GM06990 (cell line): ENCODE results near the gene RCAN3.

ENCODE experiments used
- DNase-seq: peaks from one replicate; pipeline ENCODE4 v3.0.0-alpha.2; 2011; ENCODE audit not compliant: insufficient read length; ENCODE audit errors: extremely low read depth
- H3K27me3 ChIP-seq: replicated peaks from 2 replicates; pipeline ENCODE4 v1.6.0; 2011; ENCODE audit warnings: low read length; ENCODE audit not compliant: control insufficient read depth, insufficient read depth
- H3K36me3 ChIP-seq: 2 replicates; pipeline ENCODE4 v1.5.1; 2011; ENCODE audit warnings: low read length; ENCODE audit not compliant: control insufficient read depth, insufficient read depth
- H3K4me3 ChIP-seq: replicated peaks from 2 replicates; pipeline ENCODE4 v1.5.1; 2011; ENCODE audit warnings: low read depth, mild to moderate bottlenecking, control low read depth, low read length
- CTCF ChIP-seq: IDR thresholded peaks from 2 replicates; pipeline ENCODE4 v1.5.1; 2011; ENCODE audit warnings: low read length, control low read depth, mild to moderate bottlenecking, inconsistent platforms; ENCODE audit not compliant: insufficient read depth, poor library complexity, severe bottlenecking

Gene RCAN3

DNA sequence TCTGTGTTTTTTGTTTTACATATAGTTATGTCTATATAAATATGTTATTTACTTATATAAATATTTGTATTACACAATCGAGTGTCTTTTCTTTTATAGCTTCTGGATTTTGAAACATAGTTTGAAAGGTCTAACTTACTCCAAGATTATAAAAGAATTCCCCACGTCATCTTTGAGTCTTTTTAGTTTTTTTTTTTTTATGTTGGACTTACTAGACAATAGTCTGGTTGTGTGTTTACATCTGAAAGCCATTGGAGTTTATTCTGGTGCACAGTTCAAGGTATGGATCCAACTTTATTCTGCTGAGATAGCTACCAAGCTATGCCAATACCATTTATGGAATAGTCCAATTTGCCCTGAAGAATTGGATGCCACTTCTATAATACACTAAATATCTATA, 26.1 kb upstream of the RCAN3 start:
- Histone ChIP-seq H3K36me3 (no peaks in the 10 kb centered on the region), H3K27me3 (no peaks in the 10 kb centered on the region), H3K4me3 (no peak overlapping the region)
- no peak for TF ChIP-seq CTCF
- DNase-seq: no peak

- no peaks in the 10 kb centered on the region for H3K27me3 ChIP-seq
- DNase-seq: no peak
- TF ChIP-seq CTCF: no peak
- H3K36me3 ChIP-seq: no peaks in the 10 kb centered on the region
- no peak overlapping the region for H3K4me3 ChIP-seq
Measured at GRCh38 chr1:24477309-24477708, 25.3 kb upstream of the RCAN3 start.

DNA sequence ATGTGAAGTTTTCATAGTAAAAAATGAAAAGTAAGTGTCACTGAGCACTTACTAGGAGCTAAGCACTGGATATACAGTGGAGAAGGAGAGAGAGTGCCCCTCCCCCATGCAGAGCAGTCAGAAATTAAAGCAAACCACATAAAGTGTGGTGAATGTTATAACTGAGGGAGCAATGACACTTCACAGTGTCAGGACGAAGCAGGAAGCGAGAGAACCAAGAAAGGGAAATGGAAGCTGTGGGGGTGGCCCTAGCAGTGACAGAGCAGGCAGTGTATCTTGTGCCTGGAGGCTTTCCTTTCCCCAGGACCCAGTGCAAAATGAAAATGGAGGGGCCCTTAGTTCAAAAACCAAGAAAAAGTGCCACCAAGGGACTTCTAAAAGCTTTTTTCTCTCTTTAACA, 21.5 kb upstream of the RCAN3 start:
- H3K36me3 ChIP-seq: no peaks in the 10 kb centered on the region
- no peak for TF ChIP-seq CTCF
- DNase-seq: no peak
- no peak overlapping the region for H3K4me3 ChIP-seq
- no peaks in the 10 kb centered on the region for H3K27me3 ChIP-seq

DNA sequence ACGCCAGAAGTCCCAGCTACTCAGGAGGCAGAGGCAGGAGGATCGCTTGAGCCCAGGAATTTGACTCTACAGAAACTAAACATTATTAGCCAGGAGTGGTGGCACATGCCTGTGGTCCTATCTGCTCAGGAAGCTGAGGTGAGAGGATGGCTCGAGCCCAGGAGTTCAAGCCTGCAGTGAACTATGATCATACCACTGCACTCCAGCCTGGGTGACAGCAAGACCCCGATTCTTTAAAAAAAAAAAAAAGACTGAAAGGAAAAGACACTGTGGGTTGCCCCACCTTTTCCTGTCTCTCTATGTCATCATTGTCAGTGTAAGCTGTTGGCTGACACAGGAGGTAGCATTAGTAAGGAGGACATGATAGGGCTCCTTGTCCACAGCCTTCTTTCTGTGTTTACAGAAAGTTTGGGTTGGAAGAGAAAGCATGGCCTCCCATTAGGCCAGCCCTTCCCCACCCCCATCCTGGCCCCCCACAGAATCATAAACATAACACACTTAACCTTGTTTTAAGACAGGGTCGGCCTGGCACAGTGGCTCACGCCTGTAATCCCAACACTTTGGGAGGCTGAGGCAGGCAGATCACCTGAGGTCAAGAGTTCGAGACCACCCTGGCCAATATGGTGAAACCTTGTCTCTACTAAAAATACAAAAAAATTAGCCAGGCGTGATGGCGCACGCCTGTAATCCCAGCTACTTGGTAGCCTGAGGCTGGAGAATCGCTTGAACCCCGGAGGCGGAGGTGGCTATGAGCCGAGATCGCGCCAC, 20.6 kb upstream of the RCAN3 start:
- TF ChIP-seq CTCF: no peak
- no peaks in the 10 kb centered on the region for H3K36me3 ChIP-seq
- H3K4me3 ChIP-seq: no peak overlapping the region
- DNase-seq: no peak
- no peaks in the 10 kb centered on the region for H3K27me3 ChIP-seq

DNA sequence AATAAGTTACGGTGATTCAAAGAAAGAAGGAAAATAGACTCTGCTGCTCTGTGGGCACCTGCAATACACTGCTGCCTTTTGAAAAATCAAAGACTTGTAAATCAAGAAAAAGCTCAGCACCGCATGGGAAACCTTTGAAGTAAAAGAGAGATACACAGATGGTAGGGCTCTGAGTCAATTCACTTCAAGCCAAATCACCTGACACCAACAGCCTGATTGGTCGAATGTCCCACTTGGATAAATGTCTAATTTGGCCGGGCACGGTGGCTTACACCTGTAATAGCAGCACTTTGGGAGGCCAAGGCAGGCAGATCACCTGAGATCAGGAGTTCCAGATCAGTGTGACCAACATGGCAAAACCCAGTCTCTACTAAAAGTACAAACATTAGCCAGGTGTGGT, 19.2 kb upstream of the RCAN3 start:
- Histone ChIP-seq H3K36me3 (no peaks in the 10 kb centered on the region), H3K27me3 (no peaks in the 10 kb centered on the region), H3K4me3 (no peak overlapping the region)
- no peak for TF ChIP-seq CTCF
- DNase-seq: no peak

GRCh38 chr1:24484199-24484598, 18.4 kb upstream of the RCAN3 start:
- Histone ChIP-seq H3K27me3 (no peaks in the 10 kb centered on the region), H3K4me3 (no peak overlapping the region), H3K36me3 (no peaks in the 10 kb centered on the region)
- DNase-seq: no peak
- no peak for TF ChIP-seq CTCF
